ENCODE measurements around the gene TSTD1. TPM values are rescaled to one million over a fixed set of nuclear protein-coding genes. Genes with fewer than 3 reads are reported as not detected.
A peak's percentile ranks its signal among the peaks of the same experiment; 100 is the strongest.

Gene TSTD1
- total and polyA plus RNA-seq, 2 experiments from 2014 or later, result 94.9 to 244 TPM

DNA sequence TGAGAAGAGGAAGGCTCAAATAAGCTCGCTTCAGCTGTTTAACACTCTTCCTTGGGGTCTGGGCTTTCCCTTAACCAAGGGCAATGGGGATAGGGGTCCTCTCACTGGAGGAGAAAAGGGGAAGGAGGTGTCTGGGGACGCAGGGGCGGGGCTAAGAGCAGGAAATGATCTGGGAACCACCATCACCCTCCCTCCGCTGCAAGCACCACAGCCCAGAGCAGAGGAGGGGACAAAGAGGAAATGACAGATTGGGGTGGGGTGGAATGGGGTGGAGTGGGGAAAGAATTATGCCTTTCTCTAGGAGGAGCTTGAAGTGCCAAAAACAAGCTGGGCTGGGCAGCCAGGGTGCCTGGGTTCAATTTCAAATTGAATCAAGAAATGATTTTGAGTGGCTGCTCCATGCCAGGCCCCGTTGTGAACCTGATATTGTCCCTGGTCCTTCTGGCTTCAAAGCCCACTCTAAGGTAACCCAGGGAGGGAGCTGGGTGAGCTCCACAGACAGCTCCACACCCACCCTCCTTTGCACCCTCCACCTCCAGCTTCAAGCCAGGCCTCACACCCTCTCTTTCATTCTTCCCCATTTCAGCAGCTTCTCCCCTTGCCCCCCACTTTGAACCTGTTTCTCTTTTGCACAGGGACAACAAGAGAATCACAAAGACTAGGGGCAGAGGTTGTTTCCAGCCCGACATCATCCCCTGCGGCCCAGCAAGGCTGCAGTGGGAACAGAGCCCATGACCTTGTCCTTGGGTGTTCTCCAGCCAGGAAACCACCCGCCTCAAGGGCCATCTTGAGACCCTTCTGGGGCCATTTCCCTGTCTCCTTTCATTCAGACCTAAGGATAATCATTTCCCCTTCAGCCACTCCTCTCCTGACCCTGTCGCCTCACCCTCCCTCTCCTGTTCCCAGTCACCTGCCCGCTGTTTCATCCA is 29.8 kb upstream of the TSTD1 start:
- Mint-ChIP-seq H3K36me3 (ENCODE audit: low read depth) (no peaks in the 10 kb centered on the region), H3K27me3 (ENCODE audit: insufficient read depth, low read depth, poor library complexity) (peaks cover 12% of the 10 kb centered on the region), H3K4me1 (peaks cover 11% of the 10 kb centered on the region), H3K27ac (no peak overlapping the region; the same call in 1 of the 2 replicates), H3K9me3 (no peaks in the 10 kb centered on the region; the same call in 2 of the 3 replicates), H3K4me3 (no peak overlapping the region)
- no peaks in the 10 kb centered on the region for H3K9me2 ChIP-seq (ENCODE audit: insufficient read depth)
- no peaks in the 10 kb centered on the region for H3F3A ChIP-seq (replicated peaks; ENCODE audit: low read depth)
- H3K4me3 ChIP-seq, result no peak overlapping the region
- ATAC-seq (peak; percentile 61), DNase-seq (ENCODE audit: low spot score) (peak; percentile 56)
- no peaks in the 10 kb centered on the region for H3K36me3 ChIP-seq (ENCODE audit: insufficient read depth)
- peak overlapping the region; percentile 89 for H2AFZ ChIP-seq
- no peaks in the 10 kb centered on the region for H4K20me1 ChIP-seq (replicated peaks; ENCODE audit: insufficient read depth)
- H3K27ac ChIP-seq (ENCODE audit: low read depth), result no peak overlapping the region
- H3K4me1 ChIP-seq (ENCODE audit: insufficient read depth), result peaks cover 10% of the 10 kb centered on the region; the same call in 1 of the 2 replicates
- no peaks in the 10 kb centered on the region for H3K27me3 ChIP-seq (ENCODE audit: insufficient read depth)
- no peak overlapping the region for H3K4me2 ChIP-seq
- TF ChIP-seq EZH2 (IDR thresholded peaks at IDR 0.05; ENCODE audit: low read depth, unreplicated experiment) (no peak), JUNB (IDR thresholded peaks at IDR 0.05; ENCODE audit: unreplicated experiment) (no peak)
- TF ChIP-seq, protein P1, sequence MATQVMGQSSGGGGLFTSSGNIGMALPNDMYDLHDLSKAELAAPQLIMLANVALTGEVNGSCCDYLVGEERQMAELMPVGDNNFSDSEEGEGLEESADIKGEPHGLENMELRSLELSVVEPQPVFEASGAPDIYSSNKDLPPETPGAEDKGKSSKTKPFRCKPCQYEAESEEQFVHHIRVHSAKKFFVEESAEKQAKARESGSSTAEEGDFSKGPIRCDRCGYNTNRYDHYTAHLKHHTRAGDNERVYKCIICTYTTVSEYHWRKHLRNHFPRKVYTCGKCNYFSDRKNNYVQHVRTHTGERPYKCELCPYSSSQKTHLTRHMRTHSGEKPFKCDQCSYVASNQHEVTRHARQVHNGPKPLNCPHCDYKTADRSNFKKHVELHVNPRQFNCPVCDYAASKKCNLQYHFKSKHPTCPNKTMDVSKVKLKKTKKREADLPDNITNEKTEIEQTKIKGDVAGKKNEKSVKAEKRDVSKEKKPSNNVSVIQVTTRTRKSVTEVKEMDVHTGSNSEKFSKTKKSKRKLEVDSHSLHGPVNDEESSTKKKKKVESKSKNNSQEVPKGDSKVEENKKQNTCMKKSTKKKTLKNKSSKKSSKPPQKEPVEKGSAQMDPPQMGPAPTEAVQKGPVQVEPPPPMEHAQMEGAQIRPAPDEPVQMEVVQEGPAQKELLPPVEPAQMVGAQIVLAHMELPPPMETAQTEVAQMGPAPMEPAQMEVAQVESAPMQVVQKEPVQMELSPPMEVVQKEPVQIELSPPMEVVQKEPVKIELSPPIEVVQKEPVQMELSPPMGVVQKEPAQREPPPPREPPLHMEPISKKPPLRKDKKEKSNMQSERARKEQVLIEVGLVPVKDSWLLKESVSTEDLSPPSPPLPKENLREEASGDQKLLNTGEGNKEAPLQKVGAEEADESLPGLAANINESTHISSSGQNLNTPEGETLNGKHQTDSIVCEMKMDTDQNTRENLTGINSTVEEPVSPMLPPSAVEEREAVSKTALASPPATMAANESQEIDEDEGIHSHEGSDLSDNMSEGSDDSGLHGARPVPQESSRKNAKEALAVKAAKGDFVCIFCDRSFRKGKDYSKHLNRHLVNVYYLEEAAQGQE (IDR thresholded peaks at IDR 0.05; ENCODE audit: unreplicated experiment), result no peak
- TF ChIP-seq, protein P2, sequence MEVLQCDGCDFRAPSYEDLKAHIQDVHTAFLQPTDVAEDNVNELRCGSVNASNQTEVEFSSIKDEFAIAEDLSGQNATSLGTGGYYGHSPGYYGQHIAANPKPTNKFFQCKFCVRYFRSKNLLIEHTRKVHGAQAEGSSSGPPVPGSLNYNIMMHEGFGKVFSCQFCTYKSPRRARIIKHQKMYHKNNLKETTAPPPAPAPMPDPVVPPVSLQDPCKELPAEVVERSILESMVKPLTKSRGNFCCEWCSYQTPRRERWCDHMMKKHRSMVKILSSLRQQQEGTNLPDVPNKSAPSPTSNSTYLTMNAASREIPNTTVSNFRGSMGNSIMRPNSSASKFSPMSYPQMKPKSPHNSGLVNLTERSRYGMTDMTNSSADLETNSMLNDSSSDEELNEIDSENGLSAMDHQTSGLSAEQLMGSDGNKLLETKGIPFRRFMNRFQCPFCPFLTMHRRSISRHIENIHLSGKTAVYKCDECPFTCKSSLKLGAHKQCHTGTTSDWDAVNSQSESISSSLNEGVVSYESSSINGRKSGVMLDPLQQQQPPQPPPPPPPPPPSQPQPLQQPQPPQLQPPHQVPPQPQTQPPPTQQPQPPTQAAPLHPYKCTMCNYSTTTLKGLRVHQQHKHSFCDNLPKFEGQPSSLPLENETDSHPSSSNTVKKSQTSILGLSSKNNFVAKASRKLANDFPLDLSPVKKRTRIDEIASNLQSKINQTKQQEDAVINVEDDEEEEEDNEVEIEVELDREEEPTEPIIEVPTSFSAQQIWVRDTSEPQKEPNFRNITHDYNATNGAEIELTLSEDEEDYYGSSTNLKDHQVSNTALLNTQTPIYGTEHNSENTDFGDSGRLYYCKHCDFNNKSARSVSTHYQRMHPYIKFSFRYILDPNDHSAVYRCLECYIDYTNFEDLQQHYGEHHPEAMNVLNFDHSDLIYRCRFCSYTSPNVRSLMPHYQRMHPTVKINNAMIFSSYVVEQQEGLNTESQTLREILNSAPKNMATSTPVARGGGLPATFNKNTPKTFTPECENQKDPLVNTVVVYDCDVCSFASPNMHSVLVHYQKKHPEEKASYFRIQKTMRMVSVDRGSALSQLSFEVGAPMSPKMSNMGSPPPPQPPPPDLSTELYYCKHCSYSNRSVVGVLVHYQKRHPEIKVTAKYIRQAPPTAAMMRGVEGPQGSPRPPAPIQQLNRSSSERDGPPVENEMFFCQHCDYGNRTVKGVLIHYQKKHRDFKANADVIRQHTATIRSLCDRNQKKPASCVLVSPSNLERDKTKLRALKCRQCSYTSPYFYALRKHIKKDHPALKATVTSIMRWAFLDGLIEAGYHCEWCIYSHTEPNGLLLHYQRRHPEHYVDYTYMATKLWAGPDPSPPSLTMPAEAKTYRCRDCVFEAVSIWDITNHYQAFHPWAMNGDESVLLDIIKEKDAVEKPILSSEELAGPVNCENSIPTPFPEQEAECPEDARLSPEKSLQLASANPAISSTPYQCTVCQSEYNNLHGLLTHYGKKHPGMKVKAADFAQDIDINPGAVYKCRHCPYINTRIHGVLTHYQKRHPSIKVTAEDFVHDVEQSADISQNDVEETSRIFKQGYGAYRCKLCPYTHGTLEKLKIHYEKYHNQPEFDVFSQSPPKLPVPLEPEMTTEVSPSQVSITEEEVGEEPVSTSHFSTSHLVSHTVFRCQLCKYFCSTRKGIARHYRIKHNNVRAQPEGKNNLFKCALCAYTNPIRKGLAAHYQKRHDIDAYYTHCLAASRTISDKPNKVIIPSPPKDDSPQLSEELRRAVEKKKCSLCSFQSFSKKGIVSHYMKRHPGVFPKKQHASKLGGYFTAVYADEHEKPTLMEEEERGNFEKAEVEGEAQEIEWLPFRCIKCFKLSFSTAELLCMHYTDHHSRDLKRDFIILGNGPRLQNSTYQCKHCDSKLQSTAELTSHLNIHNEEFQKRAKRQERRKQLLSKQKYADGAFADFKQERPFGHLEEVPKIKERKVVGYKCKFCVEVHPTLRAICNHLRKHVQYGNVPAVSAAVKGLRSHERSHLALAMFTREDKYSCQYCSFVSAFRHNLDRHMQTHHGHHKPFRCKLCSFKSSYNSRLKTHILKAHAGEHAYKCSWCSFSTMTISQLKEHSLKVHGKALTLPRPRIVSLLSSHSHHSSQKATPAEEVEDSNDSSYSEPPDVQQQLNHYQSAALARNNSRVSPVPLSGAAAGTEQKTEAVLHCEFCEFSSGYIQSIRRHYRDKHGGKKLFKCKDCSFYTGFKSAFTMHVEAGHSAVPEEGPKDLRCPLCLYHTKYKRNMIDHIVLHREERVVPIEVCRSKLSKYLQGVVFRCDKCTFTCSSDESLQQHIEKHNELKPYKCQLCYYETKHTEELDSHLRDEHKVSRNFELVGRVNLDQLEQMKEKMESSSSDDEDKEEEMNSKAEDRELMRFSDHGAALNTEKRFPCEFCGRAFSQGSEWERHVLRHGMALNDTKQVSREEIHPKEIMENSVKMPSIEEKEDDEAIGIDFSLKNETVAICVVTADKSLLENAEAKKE (CRISPR knock-in tag; IDR thresholded peaks at IDR 0.05), result no peak
- TF ChIP-seq, protein P3, sequence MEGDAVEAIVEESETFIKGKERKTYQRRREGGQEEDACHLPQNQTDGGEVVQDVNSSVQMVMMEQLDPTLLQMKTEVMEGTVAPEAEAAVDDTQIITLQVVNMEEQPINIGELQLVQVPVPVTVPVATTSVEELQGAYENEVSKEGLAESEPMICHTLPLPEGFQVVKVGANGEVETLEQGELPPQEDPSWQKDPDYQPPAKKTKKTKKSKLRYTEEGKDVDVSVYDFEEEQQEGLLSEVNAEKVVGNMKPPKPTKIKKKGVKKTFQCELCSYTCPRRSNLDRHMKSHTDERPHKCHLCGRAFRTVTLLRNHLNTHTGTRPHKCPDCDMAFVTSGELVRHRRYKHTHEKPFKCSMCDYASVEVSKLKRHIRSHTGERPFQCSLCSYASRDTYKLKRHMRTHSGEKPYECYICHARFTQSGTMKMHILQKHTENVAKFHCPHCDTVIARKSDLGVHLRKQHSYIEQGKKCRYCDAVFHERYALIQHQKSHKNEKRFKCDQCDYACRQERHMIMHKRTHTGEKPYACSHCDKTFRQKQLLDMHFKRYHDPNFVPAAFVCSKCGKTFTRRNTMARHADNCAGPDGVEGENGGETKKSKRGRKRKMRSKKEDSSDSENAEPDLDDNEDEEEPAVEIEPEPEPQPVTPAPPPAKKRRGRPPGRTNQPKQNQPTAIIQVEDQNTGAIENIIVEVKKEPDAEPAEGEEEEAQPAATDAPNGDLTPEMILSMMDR (conservative IDR thresholded peaks at IDR 0.05; ENCODE audit: low read depth in 2 of 2), result no peak
- no peaks in the 10 kb centered on the region for H3K79me2 ChIP-seq (replicated peaks; ENCODE audit: insufficient read depth)
